GM12864 (cell line): ENCODE results near the gene CACNA2D3.

Source experiments
- DNase-seq: peaks from one replicate; pipeline ENCODE4 v3.0.0-alpha.2; 2011; ENCODE audit warnings: low read depth
- H3K4me3 ChIP-seq: 2 replicates; pipeline ENCODE4 v1.5.1; 2011; ENCODE audit warnings: mild to moderate bottlenecking, low read depth, low read length, control low read depth
- TF ChIP-seq, protein P1 (sequence below): IDR thresholded peaks from 2 replicates; pipeline ENCODE4 v1.5.1; 2011; ENCODE audit warnings: low read depth, mild to moderate bottlenecking, moderate library complexity, low read length, control low read depth, inconsistent platforms; ENCODE audit errors: missing control alignments

CACNA2D3 gene

DNA sequence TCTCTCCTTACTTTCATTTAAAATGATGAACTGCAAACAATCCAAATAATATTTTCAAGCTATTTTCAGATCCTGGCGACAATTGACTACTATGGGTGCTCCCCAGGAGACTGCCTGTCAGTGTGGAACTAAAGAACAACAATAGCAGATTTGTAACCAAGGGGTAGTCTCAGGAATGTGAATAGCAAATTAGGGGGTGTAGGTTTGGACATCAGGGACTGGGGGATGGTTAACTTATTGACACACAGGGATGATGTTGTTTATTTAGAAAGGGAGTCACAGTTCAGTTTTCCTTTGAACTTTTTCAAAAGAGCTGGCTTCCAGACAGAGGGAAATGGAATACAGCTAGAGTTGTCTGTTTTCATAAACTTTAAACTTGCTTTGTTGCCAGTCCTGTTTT is 575.7 kb downstream of the CACNA2D3 start:
- no peak overlapping the region for H3K4me3 ChIP-seq
- TF ChIP-seq, protein P1, sequence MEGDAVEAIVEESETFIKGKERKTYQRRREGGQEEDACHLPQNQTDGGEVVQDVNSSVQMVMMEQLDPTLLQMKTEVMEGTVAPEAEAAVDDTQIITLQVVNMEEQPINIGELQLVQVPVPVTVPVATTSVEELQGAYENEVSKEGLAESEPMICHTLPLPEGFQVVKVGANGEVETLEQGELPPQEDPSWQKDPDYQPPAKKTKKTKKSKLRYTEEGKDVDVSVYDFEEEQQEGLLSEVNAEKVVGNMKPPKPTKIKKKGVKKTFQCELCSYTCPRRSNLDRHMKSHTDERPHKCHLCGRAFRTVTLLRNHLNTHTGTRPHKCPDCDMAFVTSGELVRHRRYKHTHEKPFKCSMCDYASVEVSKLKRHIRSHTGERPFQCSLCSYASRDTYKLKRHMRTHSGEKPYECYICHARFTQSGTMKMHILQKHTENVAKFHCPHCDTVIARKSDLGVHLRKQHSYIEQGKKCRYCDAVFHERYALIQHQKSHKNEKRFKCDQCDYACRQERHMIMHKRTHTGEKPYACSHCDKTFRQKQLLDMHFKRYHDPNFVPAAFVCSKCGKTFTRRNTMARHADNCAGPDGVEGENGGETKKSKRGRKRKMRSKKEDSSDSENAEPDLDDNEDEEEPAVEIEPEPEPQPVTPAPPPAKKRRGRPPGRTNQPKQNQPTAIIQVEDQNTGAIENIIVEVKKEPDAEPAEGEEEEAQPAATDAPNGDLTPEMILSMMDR: no peak
- DNase-seq: no peak

DNA sequence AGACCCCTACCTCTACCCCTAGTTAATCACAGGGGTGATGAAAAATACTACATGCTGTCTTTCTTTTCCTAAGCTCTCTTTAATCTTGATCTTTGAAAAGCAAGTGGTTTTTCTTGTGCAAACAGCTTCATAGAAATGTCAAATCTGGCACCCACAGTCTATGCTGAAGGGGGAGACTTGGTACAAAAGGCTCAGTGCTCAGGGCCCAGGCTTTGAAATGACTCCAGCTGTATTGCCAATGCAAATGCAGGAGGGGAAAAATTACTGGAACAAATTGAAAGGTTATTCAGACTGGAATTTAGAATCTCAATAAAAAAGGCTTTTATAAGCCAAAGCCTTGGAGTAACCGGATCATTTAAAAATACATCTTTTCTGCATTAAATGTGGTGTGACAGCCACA is 581.6 kb downstream of the CACNA2D3 start:
- no peak overlapping the region for H3K4me3 ChIP-seq
- DNase-seq: no peak

DNA sequence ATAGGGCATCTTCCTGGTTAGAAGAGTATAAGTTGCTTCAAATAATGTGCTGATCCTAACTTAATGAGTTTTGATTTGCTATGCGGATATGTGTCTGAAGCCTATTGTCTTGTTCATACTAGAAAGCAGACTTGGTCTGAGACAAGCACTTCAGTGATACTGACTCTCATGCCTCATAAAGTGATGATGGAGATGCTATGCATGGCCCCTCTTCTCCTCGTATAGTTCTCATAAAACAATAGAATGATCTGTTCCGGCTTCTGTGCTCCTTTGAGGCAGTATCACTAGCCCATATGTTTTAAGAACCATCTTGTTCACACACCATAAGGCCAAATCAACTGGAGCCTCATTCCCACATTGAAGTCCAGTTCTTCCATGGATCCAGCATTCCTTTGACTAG is 583.4 kb downstream of the CACNA2D3 start:
- TF ChIP-seq, protein P1: no peak
- DNase-seq: no peak

More for the DNA sequence above, 581.6 kb downstream of the CACNA2D3 start:
- TF ChIP-seq, protein P1: no peak

DNA sequence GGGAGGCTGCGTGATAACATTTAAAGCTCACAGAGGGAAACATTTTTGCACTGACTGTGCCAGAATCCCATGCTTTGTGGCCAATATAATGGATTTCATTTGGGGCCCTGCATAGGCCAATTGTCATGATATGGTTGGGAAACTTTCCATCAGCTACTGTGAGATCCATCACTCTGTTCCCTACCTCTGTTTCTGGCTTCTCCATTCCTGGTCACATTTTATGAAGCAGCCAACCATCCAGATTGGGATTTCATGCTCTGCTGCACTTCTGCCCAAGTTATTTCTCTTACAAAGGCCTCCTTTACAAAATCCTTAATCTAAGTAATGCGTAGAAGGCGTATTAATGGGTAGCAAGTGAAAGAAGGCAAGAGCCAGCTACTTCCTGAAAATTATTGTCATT is 584.4 kb downstream of the CACNA2D3 start:
- TF ChIP-seq, protein P1: no peak
- no peak for DNase-seq
- no peak overlapping the region for H3K4me3 ChIP-seq

More for the DNA sequence above, 583.4 kb downstream of the CACNA2D3 start:
- H3K4me3 ChIP-seq: no peak overlapping the region

DNA sequence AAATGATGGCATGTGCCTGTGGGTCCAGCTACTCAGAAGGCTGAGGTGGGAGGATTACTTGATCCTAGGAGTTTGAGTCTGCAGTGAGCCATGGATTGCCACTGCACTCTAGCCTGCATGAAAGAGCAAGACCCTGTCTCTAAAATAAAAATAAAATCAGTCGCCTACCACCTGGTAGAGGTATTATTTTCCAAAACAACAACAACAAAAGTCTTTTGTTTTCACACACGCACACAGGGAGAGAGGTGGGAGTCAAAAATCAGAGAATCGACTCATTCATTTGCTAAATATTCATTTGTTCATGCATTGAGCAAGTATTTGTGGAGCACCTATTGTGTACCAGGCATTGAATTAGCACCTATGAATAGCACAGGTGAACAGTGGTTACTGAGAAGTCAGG is 587.4 kb downstream of the CACNA2D3 start:
- no peak for DNase-seq
- no peak overlapping the region for H3K4me3 ChIP-seq
- TF ChIP-seq, protein P1: no peak

DNA sequence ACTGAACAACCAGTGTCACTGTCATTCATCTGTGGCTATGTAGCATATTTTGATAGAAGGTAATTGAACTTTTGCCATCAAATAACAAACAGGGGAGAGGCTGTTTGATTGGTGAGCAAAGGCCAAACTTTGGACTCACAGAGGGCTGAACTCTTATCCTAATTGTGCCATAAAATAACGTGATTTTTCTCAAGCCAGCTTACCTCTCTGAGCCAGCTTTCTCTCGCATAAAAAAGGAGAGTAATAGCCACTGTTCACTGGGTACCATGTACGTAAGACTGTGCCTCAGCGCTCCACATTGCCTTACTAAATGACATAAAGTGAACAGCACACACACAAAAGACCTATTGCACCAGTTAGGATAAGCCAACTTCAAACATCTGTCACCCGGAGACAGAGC is 588.6 kb downstream of the CACNA2D3 start:
- TF ChIP-seq, protein P1: no peak
- DNase-seq: no peak
- no peak overlapping the region for H3K4me3 ChIP-seq

DNA sequence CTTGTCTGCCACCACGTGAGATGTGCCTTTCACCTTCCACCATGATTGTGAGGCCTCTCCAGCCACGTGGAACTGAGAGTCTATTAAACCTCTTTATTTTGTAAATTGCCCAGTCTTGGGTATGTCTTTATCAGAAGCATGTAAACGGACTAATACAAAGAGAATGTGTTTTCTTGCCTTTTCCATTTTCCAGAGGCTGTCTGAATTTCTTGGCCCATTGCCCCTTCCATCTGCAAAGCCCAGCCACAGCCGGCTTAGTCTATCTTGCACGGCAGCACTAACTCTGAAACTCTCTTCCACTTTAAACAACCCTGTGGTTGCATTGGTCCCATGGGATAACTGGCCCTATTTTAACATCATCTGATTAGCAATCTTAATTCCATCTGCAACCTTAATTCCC is 590.2 kb downstream of the CACNA2D3 start:
- no peak for DNase-seq
- H3K4me3 ChIP-seq: no peak overlapping the region
- TF ChIP-seq, protein P1: no peak
